Naive thymus-derived CD8-positive, alpha-beta T cell (primary cell): ENCODE results near the gene TNFRSF6B. TPM values are rescaled to one million over a fixed set of nuclear protein-coding genes. Genes with fewer than 3 reads are reported as not detected.

Experiments used
- ATAC-seq, 2 donors: fragments of 150-1000 bp; cut with Tn5 transposase in 1 of 2; sonication (Bioruptor Pico), chemical (Tn5 transposase) in 1 of 2; 1 replicate in 1 of 2; 2 replicates in 1 of 2; pipeline ENCODE4 v1.10.0; 2021; ENCODE audit warnings: mild to moderate bottlenecking in 2 of 2, moderate library complexity in 2 of 2
- POLR2A ChIA-PET: fragments of 350-600 bp; sonication (Branson Sonifier 250); formaldehyde crosslinking; loops from one replicate; lab custom pipeline; 2021; ENCODE audit warnings: antibody characterized with exemption; lab: Charles Lee
- DNase-seq, 10 donors: peaks; one replicate each; pipeline versions ENCODE4 v3.0.0 to v3.0.0-alpha.2; 2020 to 2022
- H3K27ac Mint-ChIP-seq, 10 donors: one replicate each; pipeline ENCODE4 v1.8.0; 2020 to 2022; ENCODE audit warnings: mild to moderate bottlenecking in 10 of 10, mixed read lengths in 10 of 10, moderate library complexity in 4 of 10, inconsistent platforms in 1 of 10
- H3K27me3 Mint-ChIP-seq, 5 donors: one replicate each; pipeline ENCODE4 v1.8.0; 2021 to 2022; ENCODE audit warnings: mixed read lengths in 5 of 5
- H3K36me3 Mint-ChIP-seq, 3 donors: one replicate each; pipeline ENCODE4 v1.8.0; 2020 to 2022; ENCODE audit warnings: mixed read lengths in 3 of 3, mild to moderate bottlenecking in 2 of 3, inconsistent platforms in 1 of 3
- H3K4me1 Mint-ChIP-seq, 4 donors: one replicate each; pipeline ENCODE4 v1.8.0; 2021 to 2022; ENCODE audit warnings: mixed read lengths in 4 of 4
- H3K4me3 Mint-ChIP-seq, 10 donors: one replicate each; pipeline ENCODE4 v1.8.0; 2020 to 2022; ENCODE audit warnings: mild to moderate bottlenecking in 10 of 10, mixed read lengths in 10 of 10, moderate library complexity in 6 of 10, inconsistent platforms in 1 of 10
- H3K9me3 Mint-ChIP-seq, 9 donors: one replicate each; pipeline ENCODE4 v1.8.0; 2020 to 2022; ENCODE audit warnings: mixed read lengths in 9 of 9, mild to moderate bottlenecking in 3 of 9, inconsistent platforms in 1 of 9, moderate library complexity in 1 of 9
- polyA plus RNA-seq, 3 donors: library from polyadenylated mRNA; unstranded; fragments of 300-500 nt; fragmentation: Illumina TruSeq; gene quantifications; one replicate each; pipeline ENCODE4 v1.2.3, GENCODE V29; 2021
- total RNA-seq, 8 experiments: library from RNA in 2 of 8; stranded (reverse) in 2 of 8; gene quantifications; one replicate each; pipeline ENCODE4 v1.2.3 and lab custom pipeline; 2021 to 2026

The TNFRSF6B gene
- total and polyA plus RNA-seq, 5 experiments from 2014 or later = 0.22 to 1.1 (median 0.90) TPM; not detected in 1

DNA sequence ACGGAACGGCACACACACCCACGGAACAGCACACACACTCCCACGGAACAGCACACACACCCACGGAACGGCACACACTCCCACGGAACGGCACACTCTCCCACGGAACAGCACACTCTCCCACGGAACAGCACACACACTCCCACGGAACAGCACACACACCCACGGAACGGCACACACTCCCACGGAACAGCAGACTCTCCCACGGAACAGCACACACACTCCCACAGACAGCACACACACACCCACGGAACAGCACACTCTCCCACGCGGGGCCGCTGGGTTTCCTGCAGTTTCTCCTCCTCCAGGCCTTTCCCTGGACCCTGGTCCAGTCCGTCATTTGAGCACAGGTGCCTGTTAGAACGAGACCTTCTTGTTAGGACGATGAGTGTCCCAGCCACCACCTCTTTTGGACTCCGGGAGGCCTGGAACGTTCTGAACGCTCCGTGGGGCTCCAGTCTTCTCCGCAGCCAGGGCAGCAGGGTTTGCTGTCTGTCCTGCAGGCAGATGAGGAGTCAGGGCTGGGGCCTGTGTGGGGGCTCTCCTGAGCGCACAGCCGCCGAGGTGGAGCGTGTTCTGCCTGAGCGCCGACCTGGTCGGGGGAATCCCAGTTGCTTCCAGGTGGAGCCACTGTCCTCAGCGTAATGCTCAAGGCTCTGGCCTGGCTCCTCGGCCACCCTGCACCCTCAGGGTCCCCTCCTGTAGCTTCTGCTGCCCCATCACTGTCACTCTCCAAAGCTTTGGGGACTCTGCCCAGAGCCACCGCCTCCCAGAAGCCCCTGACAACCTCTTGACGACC, 17.6 kb upstream of the TNFRSF6B start:
- no peak overlapping the region for H3K27ac Mint-ChIP-seq
- DNase-seq = no peak

DNA sequence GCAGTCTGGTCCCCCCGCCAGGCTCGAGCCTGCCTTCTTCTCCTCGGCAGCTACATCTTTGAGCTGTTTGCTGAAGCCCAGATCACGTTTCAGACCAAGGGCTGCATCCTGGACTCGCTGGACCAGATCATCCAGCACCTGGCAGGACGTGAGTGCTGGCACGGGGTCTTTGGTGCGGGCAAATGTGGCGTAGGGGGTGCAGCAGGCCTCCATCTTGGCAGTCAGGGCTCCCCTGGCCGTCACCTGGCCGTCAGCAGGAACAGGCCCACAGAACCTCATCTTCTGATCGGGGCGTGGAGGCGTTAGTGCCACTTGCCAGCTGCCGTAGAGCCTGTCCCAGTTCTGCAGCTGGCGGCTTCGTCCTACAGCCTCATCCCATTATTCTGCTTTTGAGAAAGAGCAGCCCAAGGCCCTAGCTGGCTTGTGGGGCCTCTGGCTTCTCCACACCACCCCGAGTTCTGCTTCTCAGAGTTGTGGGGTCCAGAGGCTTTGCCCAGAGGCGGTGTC, 16.6 kb upstream of the TNFRSF6B start:
- POLR2A ChIA-PET = no interaction called here
- Mint-ChIP-seq H3K27me3 (peaks cover 0 to 1% (median 0%) of the 10 kb centered on the region in 5 donors), H3K36me3 (peaks cover 0 to 13% (median 0%) of the 10 kb centered on the region in 3 donors), H3K9me3 (no peaks in the 10 kb centered on the region), H3K27ac (no peak overlapping the region), H3K4me3 (no peak overlapping the region), H3K4me1 (peaks cover 0 to 4% (median 2%) of the 10 kb centered on the region in 4 donors)
- no peak for ATAC-seq
- no peak for DNase-seq

More for the DNA sequence above, 17.6 kb upstream of the TNFRSF6B start:
- H3K4me1 Mint-ChIP-seq = peaks cover 0 to 4% (median 1%) of the 10 kb centered on the region in 4 donors
- POLR2A ChIA-PET = no interaction called here
- no peaks in the 10 kb centered on the region for H3K9me3 Mint-ChIP-seq
- peaks cover 0 to 13% (median 2%) of the 10 kb centered on the region in 3 donors for H3K36me3 Mint-ChIP-seq
- H3K4me3 Mint-ChIP-seq = no peak overlapping the region
- H3K27me3 Mint-ChIP-seq = peaks cover 0 to 1% (median 0%) of the 10 kb centered on the region in 5 donors
- ATAC-seq = no peak

DNA sequence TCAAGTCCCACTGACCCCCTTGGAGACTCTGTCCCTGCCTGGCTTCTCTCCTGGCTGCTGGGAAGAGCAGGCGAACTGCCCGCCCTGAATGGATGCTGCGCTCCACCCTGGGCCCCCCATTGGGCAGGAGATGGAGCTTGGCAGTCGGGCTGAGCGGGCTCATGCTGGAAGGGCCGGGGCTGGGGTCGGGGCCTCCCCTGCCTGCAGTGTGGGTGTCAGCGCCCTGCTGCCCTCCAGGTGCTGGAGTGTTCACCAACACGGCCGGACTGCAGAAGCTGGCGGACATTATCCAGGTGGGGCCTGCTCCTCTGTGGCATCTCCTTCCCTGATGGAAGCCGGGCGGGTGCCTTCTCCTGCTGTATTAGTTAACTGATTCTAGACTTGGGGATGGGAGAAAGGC, 16.0 kb upstream of the TNFRSF6B start:
- Mint-ChIP-seq H3K4me1 (peaks cover 0 to 4% (median 2%) of the 10 kb centered on the region in 4 donors), H3K27ac (peak overlapping the region in 1 of 10 donors; percentile 49), H3K36me3 (peaks cover 0 to 13% (median 0%) of the 10 kb centered on the region in 3 donors), H3K9me3 (no peaks in the 10 kb centered on the region), H3K27me3 (peaks cover 0 to 1% (median 0%) of the 10 kb centered on the region in 5 donors), H3K4me3 (no peak overlapping the region)
- POLR2A ChIA-PET = no interaction called here
- DNase-seq (no peak), ATAC-seq (no peak)

DNA sequence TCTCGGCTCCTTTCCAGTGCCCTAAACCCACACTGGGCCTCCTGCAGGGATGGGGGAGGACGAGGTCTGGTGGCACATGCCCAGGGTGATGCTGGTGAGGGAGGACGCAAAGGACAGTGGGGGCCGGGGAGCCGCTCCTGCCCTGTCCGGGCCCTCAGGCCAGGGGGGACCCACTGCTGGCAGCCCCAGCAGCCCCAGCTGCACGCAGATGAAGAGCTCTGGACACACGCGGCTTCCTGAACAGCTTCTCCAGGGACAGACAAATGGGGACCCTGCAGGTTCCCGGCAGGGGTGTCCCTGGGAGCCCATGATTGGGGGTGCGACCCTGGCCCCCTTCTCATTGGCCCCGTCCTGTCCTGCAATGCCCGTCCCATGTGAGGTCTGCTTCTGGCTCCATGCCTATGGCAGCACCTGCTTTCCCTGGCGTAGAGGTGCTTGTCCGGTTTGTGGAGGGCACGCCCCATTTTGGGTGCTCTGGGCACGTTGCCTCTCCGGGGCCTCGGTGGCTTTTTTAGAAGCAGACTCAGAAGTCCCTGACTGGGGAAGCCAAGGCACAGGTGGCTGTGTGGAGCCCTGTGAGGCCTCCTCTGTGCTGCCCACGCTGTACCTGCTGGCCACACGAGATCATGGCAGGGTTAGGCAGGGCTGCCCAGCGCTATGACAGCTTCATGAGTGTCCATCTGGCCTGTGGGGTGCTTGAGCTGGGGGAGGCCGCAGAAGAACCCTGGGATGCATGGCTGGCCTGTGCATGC, 15.4 kb upstream of the TNFRSF6B start:
- Mint-ChIP-seq H3K9me3 (no peaks in the 10 kb centered on the region), H3K4me1 (peaks cover 0 to 4% (median 2%) of the 10 kb centered on the region in 4 donors), H3K4me3 (no peak overlapping the region), H3K36me3 (peaks cover 0 to 8% (median 0%) of the 10 kb centered on the region in 3 donors), H3K27me3 (peaks cover 0 to 1% (median 0%) of the 10 kb centered on the region in 5 donors), H3K27ac (no peak overlapping the region)
- DNase-seq = no peak
- POLR2A ChIA-PET = no interaction called here
- no peak for ATAC-seq

DNA sequence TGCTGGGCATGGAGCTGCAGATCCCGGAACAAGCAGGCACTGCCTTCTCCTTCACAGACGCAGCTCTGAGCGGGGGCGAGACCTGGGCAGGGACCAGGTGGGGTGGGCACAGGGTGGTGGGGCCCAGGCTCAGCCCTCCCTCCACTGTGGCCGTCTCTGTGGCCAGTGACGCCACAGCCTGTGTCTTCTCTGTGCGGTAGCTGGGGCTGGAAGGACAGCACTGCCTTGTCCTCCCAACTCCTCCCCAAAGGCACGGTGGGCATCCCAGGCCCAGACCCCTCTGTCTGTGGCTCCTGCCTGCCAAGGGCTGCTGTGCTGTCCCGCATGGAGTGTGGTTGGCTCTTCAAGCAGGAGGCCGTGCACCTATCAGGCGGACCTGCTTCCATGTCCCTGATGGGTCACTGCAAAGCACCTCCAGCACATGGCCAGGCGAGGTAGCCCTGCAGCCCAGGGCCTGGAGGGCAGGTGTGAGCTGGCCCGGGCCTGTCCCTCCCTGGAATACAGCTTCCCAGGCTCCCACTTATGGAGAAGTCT, 14.8 kb upstream of the TNFRSF6B start:
- DNase-seq (no peak), ATAC-seq (no peak)
- peaks cover 0 to 4% (median 0%) of the 10 kb centered on the region in 3 donors for H3K36me3 Mint-ChIP-seq
- H3K27ac Mint-ChIP-seq = no peak overlapping the region
- peaks cover 0 to 4% (median 4%) of the 10 kb centered on the region in 4 donors for H3K4me1 Mint-ChIP-seq
- no peak overlapping the region for H3K4me3 Mint-ChIP-seq
- POLR2A ChIA-PET = interaction anchor here (0.6 kb wide), 1 partner anchor 9 kb away, joined by 11 read pairs; no protein-coding TSS in a partner anchor
- peaks cover 0 to 1% (median 0%) of the 10 kb centered on the region in 5 donors for H3K27me3 Mint-ChIP-seq
- no peaks in the 10 kb centered on the region for H3K9me3 Mint-ChIP-seq

DNA sequence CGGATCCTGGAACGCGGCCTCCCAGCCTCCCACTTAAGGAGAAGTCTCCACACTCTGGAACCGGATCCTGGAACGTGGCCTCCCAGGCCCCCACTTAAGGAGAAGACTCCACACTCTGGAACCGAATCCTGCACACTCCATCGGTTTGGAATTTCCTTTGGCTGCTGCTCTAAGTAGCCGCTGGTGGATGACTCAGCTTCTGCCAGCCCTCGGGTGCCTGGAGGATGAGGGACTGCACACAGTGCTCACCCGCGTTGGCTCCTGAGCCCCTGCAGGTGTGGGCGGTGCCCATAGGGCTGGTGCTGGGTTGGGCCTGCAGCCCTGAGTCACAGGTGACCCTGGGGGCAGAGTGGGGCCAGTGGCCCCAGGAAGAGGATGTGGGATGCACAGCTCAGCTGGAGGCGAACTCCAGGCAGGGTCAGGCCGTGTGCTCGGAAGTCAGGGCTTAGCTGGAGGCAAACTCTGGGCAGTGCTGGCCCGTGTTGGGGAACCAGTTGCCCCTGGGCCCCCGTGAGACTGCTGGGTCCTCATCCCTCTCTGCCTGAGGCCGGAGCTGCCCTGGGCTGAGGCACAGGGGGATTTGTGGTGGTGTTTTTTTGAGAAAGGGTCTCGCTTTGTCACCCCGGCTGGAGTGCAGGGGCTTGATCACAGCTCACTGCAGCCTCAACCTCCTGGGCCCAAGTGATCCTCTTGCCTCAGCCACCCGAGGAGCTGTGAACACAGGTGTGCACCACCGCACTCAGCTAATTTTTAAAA, 13.9 kb upstream of the TNFRSF6B start:
- DNase-seq = no peak
- ATAC-seq = no peak
- Mint-ChIP-seq H3K36me3 (peaks cover 0 to 3% (median 0%) of the 10 kb centered on the region in 3 donors), H3K27ac (no peak overlapping the region), H3K27me3 (peaks cover 0 to 1% (median 0%) of the 10 kb centered on the region in 5 donors), H3K4me1 (peaks cover 0 to 8% (median 6%) of the 10 kb centered on the region in 4 donors), H3K4me3 (no peak overlapping the region), H3K9me3 (no peaks in the 10 kb centered on the region)
- POLR2A ChIA-PET = no interaction called here

DNA sequence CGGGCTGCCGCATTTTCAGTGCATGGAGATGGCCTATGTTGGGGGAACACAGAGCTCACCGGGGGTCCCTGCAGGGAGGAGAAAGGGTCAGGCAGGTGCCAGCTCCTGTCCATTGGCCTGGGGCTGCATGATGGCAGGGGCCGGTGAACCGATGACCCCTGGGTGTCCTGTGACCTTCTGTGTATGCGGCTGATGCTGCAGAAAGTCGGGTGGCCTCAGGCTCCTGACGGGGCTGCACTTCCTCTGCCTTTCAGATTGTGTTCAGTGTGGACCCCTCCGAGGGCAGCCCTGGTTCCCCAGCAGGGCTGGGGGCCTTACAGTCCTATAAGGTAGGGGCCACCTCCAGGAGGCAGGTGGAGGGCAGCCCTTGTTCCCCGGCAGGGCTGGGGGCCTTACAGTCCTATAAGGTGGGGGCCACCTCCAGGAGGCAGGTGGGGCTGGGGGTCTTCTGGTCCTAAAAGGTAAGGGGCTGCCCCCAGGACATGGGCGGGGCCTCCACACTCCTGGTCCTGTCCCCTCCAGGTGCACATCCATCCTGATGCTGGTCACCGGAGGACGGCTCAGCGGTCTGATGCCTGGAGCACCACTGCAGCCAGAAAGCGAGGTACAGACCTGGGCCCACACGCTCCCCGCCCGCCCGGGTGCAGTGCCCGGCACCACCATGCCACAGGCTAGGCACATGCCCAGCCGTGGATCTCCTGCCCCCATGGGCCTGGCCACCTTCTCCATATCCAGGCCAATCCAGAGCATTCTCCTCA, 11.0 kb upstream of the TNFRSF6B start:
- Mint-ChIP-seq H3K4me3 (no peak overlapping the region), H3K4me1 (peaks cover 0 to 8% (median 6%) of the 10 kb centered on the region in 4 donors), H3K27ac (peak overlapping the region in 1 of 10 donors; percentile 62), H3K27me3 (no peaks in the 10 kb centered on the region), H3K9me3 (no peaks in the 10 kb centered on the region), H3K36me3 (no peaks in the 10 kb centered on the region)
- POLR2A ChIA-PET = interaction anchor here (0.7 kb wide), 1 partner anchor 11 kb away, joined by 3 read pairs; the partner anchor contains the start of gene TNFRSF6B
- DNase-seq (no peak), ATAC-seq (no peak)

DNA sequence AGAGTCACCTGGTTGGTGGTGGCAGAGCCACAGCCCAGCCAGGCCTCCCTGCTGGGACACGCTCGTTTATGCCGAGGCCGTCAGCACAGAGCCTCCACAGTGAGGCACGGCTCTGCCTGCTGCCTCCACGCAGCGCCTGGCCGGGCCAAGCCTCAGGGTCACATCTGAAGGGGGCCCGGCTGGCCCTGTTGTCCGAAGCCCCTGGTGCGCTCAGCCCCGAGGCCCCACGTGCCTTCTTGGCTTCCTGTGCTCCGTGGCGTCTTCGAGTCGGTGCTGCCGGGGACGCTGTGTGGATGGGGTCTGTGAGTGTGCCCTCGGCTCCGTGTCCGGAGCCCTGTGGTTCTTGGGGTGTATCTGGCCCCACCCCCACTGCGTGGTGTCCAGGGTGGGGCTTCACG, 10.4 kb upstream of the TNFRSF6B start:
- Mint-ChIP-seq H3K4me1 (peaks cover 0 to 8% (median 6%) of the 10 kb centered on the region in 4 donors), H3K36me3 (no peaks in the 10 kb centered on the region), H3K27ac (no peak overlapping the region), H3K27me3 (no peaks in the 10 kb centered on the region), H3K4me3 (no peak overlapping the region), H3K9me3 (no peaks in the 10 kb centered on the region)
- DNase-seq (no peak), ATAC-seq (no peak)
- POLR2A ChIA-PET = interaction anchor here (0.7 to 1.3 kb wide), 4 partner anchors 10 to 59 kb away, joined by 3 read pairs; partner anchors contain the start of genes GMEB2 and TNFRSF6B

DNA sequence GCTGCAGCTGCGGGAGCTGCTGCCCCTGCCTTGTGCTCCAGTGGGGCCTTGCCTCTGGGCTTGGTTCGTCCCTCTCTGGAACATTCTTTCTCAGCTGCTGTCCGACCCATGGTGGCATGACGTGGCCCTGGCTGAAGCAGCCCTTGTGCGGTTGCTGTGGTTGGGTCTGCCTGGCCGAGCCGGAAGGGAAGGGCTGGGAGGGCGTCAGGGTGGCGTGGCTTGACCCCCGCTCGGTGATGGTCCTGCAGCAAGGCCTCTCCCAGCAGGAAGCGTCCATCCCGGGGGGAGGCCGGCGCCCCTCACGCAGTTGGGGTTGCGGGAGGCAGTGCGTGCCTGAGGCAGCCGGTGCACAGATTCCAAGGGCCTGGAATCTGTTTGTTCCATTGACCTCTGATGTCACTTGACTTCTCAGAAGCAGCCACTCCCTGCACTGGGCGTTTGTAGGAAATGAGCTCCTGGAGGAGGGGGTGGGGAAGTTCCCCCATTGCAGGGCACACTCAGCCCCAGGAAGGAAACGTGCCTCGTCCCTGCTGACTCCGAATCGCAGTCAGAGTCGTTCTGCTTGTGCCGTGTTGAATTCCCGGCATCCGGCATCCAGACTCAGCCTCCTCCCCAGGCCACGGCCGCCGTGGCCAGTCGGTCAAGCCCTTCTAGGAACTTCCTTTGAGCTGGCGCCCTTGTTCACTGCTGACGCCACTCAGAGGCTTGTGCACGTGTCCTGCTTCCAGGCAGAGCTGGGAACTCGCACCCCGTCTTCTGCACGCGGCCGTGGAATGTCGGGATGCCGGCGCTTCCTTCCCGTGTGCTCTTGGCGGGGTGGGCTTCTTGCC, 9.7 kb upstream of the TNFRSF6B start:
- no peak overlapping the region for H3K4me3 Mint-ChIP-seq
- H3K9me3 Mint-ChIP-seq = no peaks in the 10 kb centered on the region
- POLR2A ChIA-PET = interaction anchor here (1.2 to 1.4 kb wide), 4 partner anchors 10 to 60 kb away, joined by 3 to 4 read pairs (median 3); partner anchors contain the start of genes GMEB2 and TNFRSF6B
- H3K4me1 Mint-ChIP-seq = peaks cover 0 to 12% (median 6%) of the 10 kb centered on the region in 4 donors
- no peaks in the 10 kb centered on the region for H3K36me3 Mint-ChIP-seq
- H3K27me3 Mint-ChIP-seq = no peaks in the 10 kb centered on the region
- no peak overlapping the region for H3K27ac Mint-ChIP-seq
- ATAC-seq (peak; percentile 24 to 63), DNase-seq (no peak)

DNA sequence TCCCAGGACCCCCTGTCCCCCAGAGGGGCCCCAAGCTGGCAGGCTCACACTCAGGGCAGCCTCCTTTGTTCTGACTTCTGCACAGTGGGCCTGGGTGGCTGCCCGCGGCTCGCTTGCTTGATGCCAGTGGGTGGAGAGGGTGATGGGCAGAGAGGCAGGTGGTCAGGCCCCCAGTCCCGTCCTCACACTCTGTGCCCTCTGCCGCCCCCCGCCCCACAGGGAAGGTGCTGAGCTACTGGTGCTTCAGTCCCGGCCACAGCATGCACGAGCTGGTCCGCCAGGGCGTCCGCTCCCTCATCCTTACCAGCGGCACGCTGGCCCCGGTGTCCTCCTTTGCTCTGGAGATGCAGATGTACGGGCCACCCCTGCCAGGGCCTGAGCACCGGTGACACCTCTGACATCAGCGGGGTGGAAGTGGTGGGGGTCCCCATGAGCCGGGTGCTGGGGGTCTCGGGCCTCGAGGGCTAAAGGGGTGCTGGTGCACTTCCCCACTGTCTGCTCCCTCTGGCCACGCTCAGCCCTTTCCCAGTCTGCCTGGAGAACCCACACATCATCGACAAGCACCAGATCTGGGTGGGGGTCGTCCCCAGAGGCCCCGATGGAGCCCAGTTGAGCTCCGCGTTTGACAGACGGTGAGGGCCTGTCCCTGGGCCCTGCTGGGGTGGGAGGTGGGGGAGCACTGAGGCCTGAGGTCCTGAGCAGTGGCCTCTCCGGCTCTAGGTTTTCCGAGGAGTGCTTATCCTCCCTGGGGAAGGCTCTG, 8.9 kb upstream of the TNFRSF6B start:
- POLR2A ChIA-PET = interaction anchor here (1.2 to 1.4 kb wide), 4 partner anchors 9 to 61 kb away, joined by 3 to 4 read pairs (median 3); partner anchors contain the start of genes GMEB2 and TNFRSF6B
- H3K27ac Mint-ChIP-seq = no peak overlapping the region
- H3K4me1 Mint-ChIP-seq = peaks cover 0 to 12% (median 6%) of the 10 kb centered on the region in 4 donors
- DNase-seq = no peak
- H3K4me3 Mint-ChIP-seq = peak overlapping the region in 1 of 10 donors; percentile 29
- no peaks in the 10 kb centered on the region for H3K36me3 Mint-ChIP-seq
- no peak for ATAC-seq
- H3K9me3 Mint-ChIP-seq = peaks cover 0 to 1% (median 0%) of the 10 kb centered on the region in 9 donors
- no peaks in the 10 kb centered on the region for H3K27me3 Mint-ChIP-seq
